ENCODE measurements around the gene DNAJC1. TPM values are rescaled to one million over a fixed set of nuclear protein-coding genes. Genes with fewer than 3 reads are reported as not detected.
"Not testable (repeated sequence)": the region's sequence is repeated elsewhere in the genome, so short reads cannot be mapped to it uniquely, and the experiment has no call there.

DNAJC1 gene
- total RNA-seq, 2 donors from 2014 or later, result 27.4 to 33.8 TPM

- DNase-seq, result no peak
- intact Hi-C loops (cut with DNase I), result no loop called here
- Histone ChIP-seq H3K27ac (no peak overlapping the region), H3K4me1 (no peaks in the 10 kb centered on the region), H3K9me3 (no peaks in the 10 kb centered on the region), H3K4me3 (no peak overlapping the region), H3K27me3 (no peaks in the 10 kb centered on the region), H3K36me3 (no peaks in the 10 kb centered on the region), H3K9ac (ENCODE audit: low read depth in 2 of 2, low read length in 2 of 2) (no peak overlapping the region)
- TF ChIP-seq CTCF (IDR thresholded peaks at IDR 0.05), result no peak
These were observed 39.2 kb upstream of the DNAJC1 start for GRCh38 chr10:22042557-22043326.

GRCh38 chr10:22034333-22034732 is 30.8 kb upstream of the DNAJC1 start:
- intact Hi-C loops (cut with DNase I), result no loop called here
- no peak overlapping the region for H3K27ac ChIP-seq
- no peak overlapping the region for H3K9ac ChIP-seq (ENCODE audit: low read depth in 2 of 2, low read length in 2 of 2)
- no peak for DNase-seq
- H3K4me1 ChIP-seq, result no peaks in the 10 kb centered on the region
- no peaks in the 10 kb centered on the region for H3K9me3 ChIP-seq
- no peak overlapping the region for H3K4me3 ChIP-seq
- H3K27me3 ChIP-seq, result no peaks in the 10 kb centered on the region
- no peak for TF ChIP-seq CTCF (IDR thresholded peaks at IDR 0.05)
- no peaks in the 10 kb centered on the region for H3K36me3 ChIP-seq

GRCh38 chr10:22032268-22032667 is 28.7 kb upstream of the DNAJC1 start:
- H3K36me3 ChIP-seq; H3K9ac ChIP-seq (ENCODE audit: low read depth in 2 of 2, low read length in 2 of 2); H3K27ac ChIP-seq; H3K27me3 ChIP-seq; H3K9me3 ChIP-seq; DNase-seq; intact Hi-C loops (cut with DNase I); H3K4me1 ChIP-seq; H3K4me3 ChIP-seq: not testable (repeated sequence)

GRCh38 chr10:22030421-22030820 is 26.9 kb upstream of the DNAJC1 start:
- Histone ChIP-seq H3K9me3 (no peaks in the 10 kb centered on the region), H3K27me3 (no peaks in the 10 kb centered on the region), H3K4me1 (no peaks in the 10 kb centered on the region), H3K36me3 (no peaks in the 10 kb centered on the region), H3K9ac (ENCODE audit: low read depth in 2 of 2, low read length in 2 of 2) (no peak overlapping the region), H3K4me3 (no peak overlapping the region), H3K27ac (no peak overlapping the region)
- no peak for DNase-seq
- TF ChIP-seq CTCF (IDR thresholded peaks at IDR 0.05), result no peak
- intact Hi-C loops (cut with DNase I), result no loop called here

- intact Hi-C loops (cut with DNase I), result no loop called here
- TF ChIP-seq CTCF (IDR thresholded peaks at IDR 0.05), result no peak
- Histone ChIP-seq H3K27ac (no peak overlapping the region), H3K36me3 (no peaks in the 10 kb centered on the region), H3K27me3 (no peaks in the 10 kb centered on the region), H3K9me3 (no peaks in the 10 kb centered on the region), H3K4me1 (no peaks in the 10 kb centered on the region), H3K9ac (ENCODE audit: low read depth in 2 of 2, low read length in 2 of 2) (no peak overlapping the region), H3K4me3 (no peak overlapping the region)
- DNase-seq, result no peak
These were observed 26.1 kb upstream of the DNAJC1 start for GRCh38 chr10:22029445-22030236.

All from colonic mucosa (tissue), 4 donors.